ENCODE results near the gene NFATC1.

NFATC1 gene

DNA sequence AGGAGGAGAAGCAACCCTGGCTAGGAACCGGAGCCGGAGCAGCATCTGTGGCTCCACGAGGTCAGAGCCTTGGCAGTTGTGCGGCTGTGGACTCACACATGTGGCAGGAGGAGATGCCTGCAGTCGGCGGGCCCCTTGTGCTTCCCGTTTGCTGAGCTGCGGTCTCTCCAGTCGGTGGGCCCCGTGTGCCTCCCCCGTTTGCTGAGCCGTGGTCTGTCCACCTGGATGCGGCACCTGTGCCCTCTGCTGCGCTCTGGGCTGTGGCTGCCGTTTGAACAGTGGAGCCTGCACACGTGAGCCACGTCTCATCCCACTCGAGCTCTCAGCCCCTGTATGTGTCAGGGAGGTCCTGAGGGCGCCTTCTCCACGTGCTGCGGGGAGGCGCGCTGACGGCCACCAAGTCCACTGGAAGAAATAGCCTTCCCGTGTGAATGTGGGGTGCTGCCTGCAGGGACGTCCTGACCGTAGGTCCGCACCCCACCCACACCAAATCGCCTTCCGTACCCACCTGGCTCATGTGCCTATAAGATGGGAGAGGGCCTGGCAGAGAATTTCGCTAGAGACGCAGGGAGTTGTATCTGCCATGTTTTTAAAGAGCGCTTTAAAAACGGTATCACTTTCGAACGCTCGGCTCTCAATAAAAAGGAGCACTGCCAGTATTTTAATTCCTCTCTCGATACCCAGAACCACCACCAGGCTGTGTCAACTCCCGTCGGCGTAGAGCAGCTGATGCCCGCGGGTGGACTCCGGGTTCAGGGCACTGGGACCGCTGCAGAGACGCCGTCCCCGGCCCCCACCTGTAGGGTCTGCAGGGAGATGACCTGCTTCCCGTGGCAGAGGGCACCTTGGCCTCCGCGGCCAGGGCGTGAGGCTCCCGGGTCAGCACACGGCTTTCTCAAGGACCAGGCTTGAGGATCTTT lies 117.0 kb downstream of the NFATC1 start:
- H3K36me3 ChIP-seq (ENCODE audit: control insufficient read depth, insufficient read depth, low read length) = no peaks in the 10 kb centered on the region
- H3K4me1 ChIP-seq (ENCODE audit: control insufficient read depth, insufficient read depth, low read length) = peaks cover 19% of the 10 kb centered on the region
- H3K4me3 ChIP-seq (ENCODE audit: low read length) = no peak overlapping the region
- no peak overlapping the region for H3K9ac ChIP-seq (ENCODE audit: low read length)
- no peaks in the 10 kb centered on the region for H3K27me3 ChIP-seq (ENCODE audit: control insufficient read depth, insufficient read depth, low read length)
- no peaks in the 10 kb centered on the region for H3K9me3 ChIP-seq (ENCODE audit: control insufficient read depth, low read length)

DNA sequence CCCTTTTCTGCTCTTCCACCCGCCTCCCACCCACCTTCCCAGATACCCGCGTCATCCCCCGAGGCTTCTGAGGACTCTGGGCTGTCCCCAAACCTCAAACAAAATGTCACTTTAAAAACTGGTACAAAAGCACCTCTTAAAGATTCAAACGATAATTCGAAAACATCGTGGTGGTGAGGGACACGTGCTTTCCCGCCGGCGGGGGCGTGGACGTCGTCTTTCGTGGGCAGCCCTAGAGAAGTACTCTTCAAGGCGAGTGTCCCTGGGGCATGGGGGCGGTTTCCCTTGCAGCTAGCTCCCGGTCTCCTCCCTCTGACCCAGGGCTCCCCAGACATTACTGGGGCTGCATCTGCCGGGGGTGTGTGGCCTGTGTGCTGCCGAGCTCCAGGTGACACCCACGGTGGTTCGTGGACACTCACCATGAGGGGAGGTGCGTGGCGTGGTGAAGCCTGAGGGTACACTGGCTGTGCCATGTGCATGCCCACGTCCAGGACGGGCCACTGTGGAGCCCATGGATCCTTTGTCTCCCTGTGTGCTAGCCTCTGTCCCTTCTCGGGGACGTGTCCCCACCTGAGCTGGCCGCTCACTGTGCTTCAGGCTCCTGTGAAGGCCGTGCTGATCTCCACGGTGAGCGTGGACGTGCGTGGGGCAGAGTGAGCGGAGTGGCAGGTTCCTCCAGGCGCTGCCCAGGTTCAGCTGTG lies 117.8 kb downstream of the NFATC1 start:
- Histone ChIP-seq H3K36me3 (ENCODE audit: control insufficient read depth, insufficient read depth, low read length) (no peaks in the 10 kb centered on the region), H3K9me3 (ENCODE audit: control insufficient read depth, low read length) (no peaks in the 10 kb centered on the region), H3K4me3 (ENCODE audit: low read length) (no peak overlapping the region), H3K4me1 (ENCODE audit: control insufficient read depth, insufficient read depth, low read length) (peaks cover 13% of the 10 kb centered on the region), H3K9ac (ENCODE audit: low read length) (no peak overlapping the region), H3K27me3 (ENCODE audit: control insufficient read depth, insufficient read depth, low read length) (no peaks in the 10 kb centered on the region)

DNA sequence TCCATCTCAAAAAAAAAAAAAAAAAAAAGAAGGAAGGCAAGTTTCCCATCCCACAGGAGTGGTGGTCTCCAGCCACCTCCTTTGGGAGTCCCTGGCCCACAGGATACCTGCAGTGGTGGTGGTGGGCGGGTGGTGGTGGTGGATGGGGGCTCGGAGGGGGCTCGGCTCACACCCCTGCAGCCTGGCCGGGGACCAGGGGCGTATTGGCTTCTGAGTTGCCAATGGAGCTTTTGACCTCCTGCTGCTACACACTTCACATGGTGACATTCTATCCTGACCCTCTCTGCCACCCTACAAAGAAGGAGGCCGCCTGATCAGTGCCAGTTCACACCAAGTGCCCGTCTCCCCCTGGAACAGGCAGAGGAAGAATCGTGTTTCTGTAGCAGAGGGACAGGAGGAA lies 119.6 kb downstream of the NFATC1 start:
- Histone ChIP-seq H3K4me3 (ENCODE audit: low read length) (no peak overlapping the region), H3K36me3 (ENCODE audit: control insufficient read depth, insufficient read depth, low read length) (no peaks in the 10 kb centered on the region), H3K9me3 (ENCODE audit: control insufficient read depth, low read length) (no peaks in the 10 kb centered on the region), H3K4me1 (ENCODE audit: control insufficient read depth, insufficient read depth, low read length) (peaks cover 7% of the 10 kb centered on the region), H3K9ac (ENCODE audit: low read length) (no peak overlapping the region), H3K27me3 (ENCODE audit: control insufficient read depth, insufficient read depth, low read length) (no peaks in the 10 kb centered on the region)

DNA sequence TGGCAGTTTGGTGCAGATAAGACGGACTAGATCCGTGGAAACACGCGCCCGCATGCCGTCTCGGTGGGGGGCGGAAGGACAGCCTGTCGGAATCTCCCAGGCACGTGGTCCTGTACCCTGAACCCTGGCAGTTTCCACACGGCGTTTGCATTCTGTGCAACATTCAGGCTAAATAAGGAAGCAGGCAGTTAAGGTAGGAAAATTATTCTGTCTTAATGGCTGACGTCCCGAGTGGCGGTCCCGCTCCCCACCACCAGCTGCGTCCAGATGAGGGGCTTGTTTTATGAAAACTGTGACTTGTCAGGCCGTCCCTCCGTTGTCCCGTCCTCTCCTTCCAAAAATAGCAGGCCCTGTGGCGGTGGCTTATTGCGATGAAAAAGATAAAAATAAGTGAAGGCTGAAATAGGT lies 120.2 kb downstream of the NFATC1 start:
- no peaks in the 10 kb centered on the region for H3K9me3 ChIP-seq (ENCODE audit: control insufficient read depth, low read length)
- H3K9ac ChIP-seq (ENCODE audit: low read length) = no peak overlapping the region
- no peak overlapping the region for H3K4me3 ChIP-seq (ENCODE audit: low read length)
- H3K27me3 ChIP-seq (ENCODE audit: control insufficient read depth, insufficient read depth, low read length) = no peaks in the 10 kb centered on the region
- H3K4me1 ChIP-seq (ENCODE audit: control insufficient read depth, insufficient read depth, low read length) = peaks cover 7% of the 10 kb centered on the region
- H3K36me3 ChIP-seq (ENCODE audit: control insufficient read depth, insufficient read depth, low read length) = no peaks in the 10 kb centered on the region

GRCh38 chr18:79516441-79516931 lies 120.8 kb downstream of the NFATC1 start:
- Histone ChIP-seq H3K27me3 (ENCODE audit: control insufficient read depth, insufficient read depth, low read length) (no peaks in the 10 kb centered on the region), H3K9ac (ENCODE audit: low read length) (no peak overlapping the region), H3K36me3 (ENCODE audit: control insufficient read depth, insufficient read depth, low read length) (no peaks in the 10 kb centered on the region), H3K9me3 (ENCODE audit: control insufficient read depth, low read length) (no peaks in the 10 kb centered on the region), H3K4me1 (ENCODE audit: control insufficient read depth, insufficient read depth, low read length) (peaks cover 7% of the 10 kb centered on the region), H3K4me3 (ENCODE audit: low read length) (no peak overlapping the region)

DNA sequence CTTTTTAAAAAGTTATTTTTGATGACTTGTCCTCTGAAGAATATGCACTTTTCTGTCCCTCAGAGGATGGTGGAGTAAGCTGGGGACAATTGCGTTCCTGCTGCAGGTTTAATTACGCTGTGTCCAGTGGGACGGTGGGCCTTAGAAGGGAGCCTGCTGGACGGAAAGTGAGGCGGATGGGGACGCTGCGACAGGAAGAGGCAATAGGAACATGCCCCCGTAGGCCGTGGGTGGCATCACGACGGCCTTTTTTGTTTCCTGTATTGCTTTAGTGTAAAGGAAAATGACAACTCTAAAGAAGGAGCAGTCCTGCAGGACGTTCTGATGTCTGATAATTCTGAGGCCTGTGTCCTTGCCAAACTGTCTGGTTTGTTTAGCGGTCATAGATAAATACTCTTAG lies 121.6 kb downstream of the NFATC1 start:
- Histone ChIP-seq H3K9ac (ENCODE audit: low read length) (no peak overlapping the region), H3K4me1 (ENCODE audit: control insufficient read depth, insufficient read depth, low read length) (peaks cover under 1% of the 10 kb centered on the region), H3K4me3 (ENCODE audit: low read length) (no peak overlapping the region), H3K27me3 (ENCODE audit: control insufficient read depth, insufficient read depth, low read length) (no peaks in the 10 kb centered on the region), H3K9me3 (ENCODE audit: control insufficient read depth, low read length) (no peaks in the 10 kb centered on the region), H3K36me3 (ENCODE audit: control insufficient read depth, insufficient read depth, low read length) (no peaks in the 10 kb centered on the region)

DNA sequence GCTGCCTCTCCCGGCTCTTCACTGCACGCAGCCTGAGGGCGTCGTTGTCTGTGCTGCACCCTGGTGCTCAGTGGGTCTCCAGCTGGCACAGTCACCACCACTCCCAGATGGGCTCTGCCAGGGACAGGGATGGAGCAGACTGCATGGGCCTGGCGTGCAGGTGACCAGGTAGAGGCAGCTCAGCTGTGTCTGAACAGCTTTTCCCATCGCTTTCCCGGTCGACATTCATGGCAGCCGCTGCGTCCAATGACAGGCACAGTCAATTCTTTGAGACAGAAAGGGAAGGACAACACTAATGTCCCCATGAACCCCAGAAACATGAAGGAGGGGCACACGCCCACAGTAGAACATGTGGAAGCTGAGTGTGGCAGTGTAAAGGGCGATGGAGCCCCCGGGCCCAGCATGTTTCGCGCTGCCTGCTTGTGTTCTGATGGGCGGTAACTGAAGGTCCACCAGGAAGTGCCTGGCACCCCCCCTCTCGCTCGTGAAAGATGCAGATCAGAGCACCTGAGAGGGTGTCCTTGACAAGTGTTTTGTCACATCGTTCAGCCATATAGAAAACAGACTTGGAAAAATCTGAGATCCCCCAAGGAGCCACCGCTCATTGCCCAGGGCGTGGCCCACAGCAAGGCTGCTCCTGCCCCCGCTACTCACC lies 122.4 kb downstream of the NFATC1 start:
- Histone ChIP-seq H3K27me3 (ENCODE audit: control insufficient read depth, insufficient read depth, low read length) (no peaks in the 10 kb centered on the region), H3K9ac (ENCODE audit: low read length) (no peak overlapping the region), H3K9me3 (ENCODE audit: control insufficient read depth, low read length) (no peaks in the 10 kb centered on the region), H3K4me1 (ENCODE audit: control insufficient read depth, insufficient read depth, low read length) (no peaks in the 10 kb centered on the region), H3K36me3 (ENCODE audit: control insufficient read depth, insufficient read depth, low read length) (no peaks in the 10 kb centered on the region), H3K4me3 (ENCODE audit: low read length) (no peak overlapping the region)

DNA sequence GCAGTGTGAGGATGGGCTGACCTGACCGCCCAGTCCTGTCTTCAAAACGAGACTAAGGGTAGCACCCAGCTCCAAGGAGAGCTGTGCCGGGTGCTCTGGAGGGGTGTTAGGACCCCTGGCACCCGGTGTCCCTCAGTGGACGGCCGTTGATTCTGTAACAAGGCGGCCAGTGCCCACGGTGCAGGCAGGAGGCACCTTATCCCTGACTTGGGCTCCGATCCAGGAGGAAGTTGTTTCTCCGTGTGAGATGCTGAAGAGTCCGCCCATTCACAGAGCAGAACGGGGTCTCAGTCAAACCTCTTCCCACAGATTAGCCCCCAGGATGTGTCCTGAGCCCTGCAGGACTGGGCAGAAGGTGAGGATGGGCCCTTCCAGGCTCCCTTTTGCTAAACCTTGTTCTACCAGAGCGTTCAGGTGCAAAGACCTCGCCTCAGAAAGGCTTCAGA lies 123.0 kb downstream of the NFATC1 start:
- no peaks in the 10 kb centered on the region for H3K27me3 ChIP-seq (ENCODE audit: control insufficient read depth, insufficient read depth, low read length)
- H3K9me3 ChIP-seq (ENCODE audit: control insufficient read depth, low read length) = no peaks in the 10 kb centered on the region
- H3K4me3 ChIP-seq (ENCODE audit: low read length) = no peak overlapping the region
- no peak overlapping the region for H3K9ac ChIP-seq (ENCODE audit: low read length)
- no peaks in the 10 kb centered on the region for H3K36me3 ChIP-seq (ENCODE audit: control insufficient read depth, insufficient read depth, low read length)
- H3K4me1 ChIP-seq (ENCODE audit: control insufficient read depth, insufficient read depth, low read length) = no peaks in the 10 kb centered on the region

- H3K9ac ChIP-seq (ENCODE audit: low read length) = no peak overlapping the region
- H3K4me3 ChIP-seq (ENCODE audit: low read length) = no peak overlapping the region
- H3K9me3 ChIP-seq (ENCODE audit: control insufficient read depth, low read length) = no peaks in the 10 kb centered on the region
Observed at GRCh38 chr18:79519751-79520477, 124.2 kb downstream of the NFATC1 start.

GRCh38 chr18:79520478-79521390 lies 125.0 kb downstream of the NFATC1 start:
- no peak overlapping the region for H3K9ac ChIP-seq (ENCODE audit: low read length)
- H3K9me3 ChIP-seq (ENCODE audit: control insufficient read depth, low read length) = no peaks in the 10 kb centered on the region
- H3K4me3 ChIP-seq (ENCODE audit: low read length) = no peak overlapping the region
- H3K36me3 ChIP-seq (ENCODE audit: control insufficient read depth, insufficient read depth, low read length) = no peaks in the 10 kb centered on the region
- H3K4me1 ChIP-seq (ENCODE audit: control insufficient read depth, insufficient read depth, low read length) = no peaks in the 10 kb centered on the region
- no peaks in the 10 kb centered on the region for H3K27me3 ChIP-seq (ENCODE audit: control insufficient read depth, insufficient read depth, low read length)

More at GRCh38 chr18:79519751-79520477, 124.2 kb downstream of the NFATC1 start:
- no peaks in the 10 kb centered on the region for H3K4me1 ChIP-seq (ENCODE audit: control insufficient read depth, insufficient read depth, low read length)
- no peaks in the 10 kb centered on the region for H3K36me3 ChIP-seq (ENCODE audit: control insufficient read depth, insufficient read depth, low read length)
- H3K27me3 ChIP-seq (ENCODE audit: control insufficient read depth, insufficient read depth, low read length) = no peaks in the 10 kb centered on the region
